IMR-90 (cell line): Measurements from ENCODE around the gene HDGFL1. TPM values are rescaled to one million over a fixed set of nuclear protein-coding genes. Genes with fewer than 3 reads are reported as not detected.

Experiments used
- ATAC-seq: fragments of 200-7000 bp; cut with Tn5 transposase; 2 replicates; pipeline ENCODE4 v1.9.1; 2020; ENCODE audit warnings: low read depth, mild to moderate bottlenecking, moderate library complexity
- BruUV-seq: library from RNA; stranded (reverse); fragments of 400-500 nt; replicated peaks from 2 replicates; lab custom pipeline; 2021; lab: Mats Ljungman, UMichigan
- CTCF ChIA-PET: fragments of 300-600 bp; formaldehyde crosslinking; extraction: SDS; loops from one replicate; lab custom pipeline; 2021; ENCODE audit warnings: antibody characterized with exemption; lab: Yijun Ruan, JAX
- POLR2A ChIA-PET: fragments of 300-600 bp; sonication (Branson Sonifier 250); formaldehyde crosslinking; loops from one replicate; lab custom pipeline; 2022; ENCODE audit warnings: antibody characterized with exemption; ENCODE audit not compliant: unreplicated experiment; lab: Charles Lee
- DNase-seq: peaks from one replicate; pipeline ENCODE4 v3.0.0; 2013
- H2AFZ ChIP-seq: replicated peaks from 2 replicates; pipeline ENCODE3; 2013; ENCODE audit warnings: low read length, mild to moderate bottlenecking; ENCODE audit not compliant: poor library complexity
- H2AK5ac ChIP-seq: 2 replicates; pipeline ENCODE4 v1.6.1; 2013; ENCODE audit warnings: low read depth, low read length, inconsistent platforms
- H2AK9ac ChIP-seq: replicated peaks from 2 replicates; pipeline ENCODE3; 2013; ENCODE audit warnings: mild to moderate bottlenecking, low read depth, low read length, moderate library complexity; ENCODE audit not compliant: poor library complexity
- H2BK120ac ChIP-seq: 2 replicates; pipeline ENCODE4 v1.6.1; 2013; ENCODE audit warnings: low read depth, low read length, inconsistent platforms
- H2BK15ac ChIP-seq: 3 replicates; pipeline ENCODE4 v1.6.1; 2013; ENCODE audit warnings: low read depth, low read length, inconsistent platforms
- H2BK20ac ChIP-seq: 2 replicates; pipeline ENCODE4 v1.6.1; 2013; ENCODE audit warnings: low read depth, mild to moderate bottlenecking, inconsistent platforms, low read length, moderate library complexity
- H2BK5ac ChIP-seq: 2 replicates; pipeline ENCODE4 v1.6.1; 2013; ENCODE audit warnings: mild to moderate bottlenecking, low read depth, low read length, inconsistent platforms; ENCODE audit not compliant: poor library complexity, severe bottlenecking
- H3K14ac ChIP-seq: replicated peaks from 2 replicates; pipeline ENCODE4 v1.6.1; 2013; ENCODE audit warnings: low read depth, low read length, inconsistent platforms
- H3K18ac ChIP-seq: 2 replicates; pipeline ENCODE4 v1.6.1; 2013; ENCODE audit warnings: low read depth, low read length, control low read depth
- H3K23ac ChIP-seq: 2 replicates; pipeline ENCODE4 v1.6.1; 2013; ENCODE audit warnings: low read depth, low read length, inconsistent platforms
- H3K27ac ChIP-seq: 2 replicates; pipeline ENCODE4 v1.5.1; 2013; ENCODE audit warnings: mild to moderate bottlenecking, control low read depth, low read length; ENCODE audit not compliant: insufficient read depth
- H3K27me3 ChIP-seq: 2 replicates; pipeline ENCODE4 v1.6.1; 2013; ENCODE audit warnings: low read length; ENCODE audit not compliant: control insufficient read depth, insufficient read depth
- H3K36me3 ChIP-seq: 2 replicates; pipeline ENCODE4 v1.6.1; 2013; ENCODE audit warnings: low read length, mixed read lengths; ENCODE audit not compliant: control insufficient read depth, insufficient read depth
- H3K4ac ChIP-seq: 2 replicates; pipeline ENCODE4 v1.6.1; 2013; ENCODE audit warnings: low read depth, low read length, inconsistent platforms
- H3K4me1 ChIP-seq: 2 replicates; pipeline ENCODE4 v1.6.1; 2013; ENCODE audit warnings: low read length, mixed read lengths; ENCODE audit not compliant: control insufficient read depth, insufficient read depth
- H3K4me2 ChIP-seq: 2 replicates; pipeline ENCODE4 v1.6.1; 2013; ENCODE audit warnings: low read depth, mild to moderate bottlenecking, control low read depth, low read length, moderate library complexity
- H3K4me3 ChIP-seq: 2 replicates; pipeline ENCODE4 v1.5.1; 2013; ENCODE audit warnings: low read depth, mild to moderate bottlenecking, control low read depth, low read length, moderate library complexity; ENCODE audit not compliant: insufficient read depth
- H3K56ac ChIP-seq: 2 replicates; pipeline ENCODE4 v1.6.1; 2013; ENCODE audit warnings: low read length, inconsistent platforms; ENCODE audit not compliant: insufficient read depth; ENCODE audit errors: extremely low read depth
- H3K79me1 ChIP-seq, 2 experiments: 2 replicates each; pipeline ENCODE4 v1.6.1; 2013; ENCODE audit warnings: low read length in 2 of 2, inconsistent platforms in 1 of 2, low read depth in 1 of 2
- H3K9ac ChIP-seq: 2 replicates; pipeline ENCODE4 v1.6.1; 2013; ENCODE audit warnings: low read depth, low read length, control low read depth
- H3K9me1 ChIP-seq: 2 replicates; pipeline ENCODE4 v1.6.1; 2013; ENCODE audit warnings: low read length, inconsistent platforms; ENCODE audit not compliant: insufficient read depth
- H3K9me3 ChIP-seq: 2 replicates; pipeline ENCODE4 v1.6.1; 2013; ENCODE audit warnings: low read length; ENCODE audit not compliant: control insufficient read depth, insufficient read depth
- H4K20me1 ChIP-seq: 2 replicates; pipeline ENCODE4 v1.6.1; 2013; ENCODE audit warnings: low read length, inconsistent platforms; ENCODE audit not compliant: insufficient read depth
- H4K5ac ChIP-seq: 2 replicates; pipeline ENCODE4 v1.6.1; 2013; ENCODE audit warnings: mild to moderate bottlenecking, low read depth, low read length, control low read depth
- H4K8ac ChIP-seq, 2 experiments: 2 replicates each; pipeline ENCODE4 v1.6.1; 2013; ENCODE audit warnings: low read depth in 2 of 2, low read length in 2 of 2, control low read depth in 1 of 2, inconsistent platforms in 1 of 2
- H4K91ac ChIP-seq: 2 replicates; pipeline ENCODE4 v1.6.1; 2013; ENCODE audit warnings: low read depth, low read length, inconsistent platforms; ENCODE audit not compliant: insufficient read depth
- CEBPB ChIP-seq: IDR thresholded peaks from 2 replicates; pipeline ENCODE4 v1.6.1; 2012; ENCODE audit warnings: low read depth, low read length, improper control_type of control experiment
- CHD1 ChIP-seq: IDR thresholded peaks from 2 replicates; pipeline ENCODE4 v1.6.1; 2012; ENCODE audit warnings: low read depth, low read length, improper control_type of control experiment
- FOS ChIP-seq: fragments of 150-350 bp; IDR thresholded peaks from 2 replicates; pipeline ENCODE4 v1.6.1; 2016; ENCODE audit warnings: low read depth, low read length
- MAFK ChIP-seq: IDR thresholded peaks from 2 replicates; pipeline ENCODE4 v1.6.1; 2012; ENCODE audit warnings: low read depth, low read length, improper control_type of control experiment
- MAZ ChIP-seq: IDR thresholded peaks from 2 replicates; pipeline ENCODE4 v1.6.1; 2012; ENCODE audit warnings: low read depth, mild to moderate bottlenecking, low read length, improper control_type of control experiment, moderate library complexity, borderline replicate concordance
- POLR2A ChIP-seq: IDR thresholded peaks from 2 replicates; pipeline ENCODE4 v1.6.1; 2012; ENCODE audit warnings: mild to moderate bottlenecking, low read depth, low read length
- RCOR1 ChIP-seq: IDR thresholded peaks from 2 replicates; pipeline ENCODE4 v1.6.1; 2012; ENCODE audit warnings: mild to moderate bottlenecking, low read length, improper control_type of control experiment; ENCODE audit not compliant: insufficient replicate concordance
- RFX5 ChIP-seq: IDR thresholded peaks from 2 replicates; pipeline ENCODE4 v1.8.0; 2012; ENCODE audit warnings: low read depth, mild to moderate bottlenecking, low read length, moderate library complexity
- WGBS, 2 experiments: methylation state at CpG; one replicate each; pipeline versions ENCODE4 v1.1.5 to v1.1.7; 2013; ENCODE audit warnings: missing lambda C conversion rate in 2 of 2; ENCODE audit not compliant: insufficient read length in 1 of 2; ENCODE audit errors: extremely low coverage in 2 of 2; 5-methylcytosine and 5-hydroxymethylcytosine counted together
- dilution Hi-C: fragments of 300-500 bp; cut with HindIII; formaldehyde crosslinking; loops from one replicate; pipeline ENCODE4 v1.14.3; 2018; ENCODE audit warnings: low sequenced_read_pairs; ENCODE audit not compliant: unreplicated experiment
- in situ Hi-C: fragments of 300-500 bp; cut with MboI; formaldehyde crosslinking; loops from 3 replicates; pipeline ENCODE4 v1.14.3; 2019; ENCODE audit warnings: low sequenced_read_pairs, inconsistent platforms, mixed read lengths
- intact Hi-C: fragments of 100-400 bp; cut with micrococcal nuclease; formaldehyde crosslinking; loops from 2 replicates; pipeline ENCODE4 v1.10.0; 2022
- polyA plus RNA-seq, 3 experiments: library from polyadenylated mRNA; depleted of rRNA; stranded (reverse); fragments of >200 nt; gene quantifications; 2 replicates each; pipeline ENCODE4 v1.2.3, GENCODE V29; 2012; ENCODE audit warnings: low replicate concordance in 1 of 3
- total RNA-seq: library from RNA; depleted of rRNA; stranded (reverse); fragments of >200 nt; gene quantifications from 2 replicates; pipeline ENCODE4 v1.2.3, GENCODE V29; 2012
- TF ChIP-seq, protein P1 (sequence below): fragments of 150-350 bp; IDR thresholded peaks from 2 replicates; pipeline ENCODE4 v1.6.1; 2017; ENCODE audit warnings: mild to moderate bottlenecking, antibody characterized with exemption, low read length, low read depth

The HDGFL1 gene
- total and polyA plus RNA-seq, 2 of the 4 experiments (the other 2 are of a cell fraction) = not detected

DNA sequence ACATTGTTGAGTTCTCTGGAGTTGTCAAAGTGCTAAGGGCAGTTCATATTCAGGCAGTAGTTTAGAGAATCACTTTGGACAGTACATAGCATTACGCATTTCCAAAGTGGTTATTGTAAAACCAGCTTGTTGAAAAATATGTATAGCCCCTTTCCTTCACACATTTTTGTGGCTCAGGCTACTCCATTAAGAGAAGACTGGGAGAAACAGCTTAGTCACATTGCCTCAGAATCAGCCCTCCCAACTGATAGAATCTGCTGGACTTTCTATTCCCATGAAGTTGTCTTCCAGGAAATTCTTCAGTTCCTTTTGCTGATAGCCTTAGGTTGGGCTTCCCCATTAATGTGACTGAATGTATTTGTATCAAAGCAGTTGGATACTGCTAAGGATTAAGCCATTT lies 39.5 kb upstream of the HDGFL1 start:
- no peaks in the 10 kb centered on the region for H3K79me1 ChIP-seq
- no peak overlapping the region for H3K4me3 ChIP-seq
- no peaks in the 10 kb centered on the region for H3K36me3 ChIP-seq
- no peak overlapping the region for H2BK20ac ChIP-seq
- peaks cover 2% of the 10 kb centered on the region; the same call in 1 of the 2 replicates for H3K4me1 ChIP-seq
- ChIA-PET CTCF (no interaction called here), POLR2A (no interaction called here)
- intact Hi-C loops (no loop called here), dilution Hi-C loops (no loop called here), in situ Hi-C loops (no loop called here)
- TF ChIP-seq FOS = no peak
- TF ChIP-seq MAFK = no peak
- no peak for TF ChIP-seq RFX5
- TF ChIP-seq CEBPB = no peak
- TF ChIP-seq POLR2A = no peak
- TF ChIP-seq, protein P1, sequence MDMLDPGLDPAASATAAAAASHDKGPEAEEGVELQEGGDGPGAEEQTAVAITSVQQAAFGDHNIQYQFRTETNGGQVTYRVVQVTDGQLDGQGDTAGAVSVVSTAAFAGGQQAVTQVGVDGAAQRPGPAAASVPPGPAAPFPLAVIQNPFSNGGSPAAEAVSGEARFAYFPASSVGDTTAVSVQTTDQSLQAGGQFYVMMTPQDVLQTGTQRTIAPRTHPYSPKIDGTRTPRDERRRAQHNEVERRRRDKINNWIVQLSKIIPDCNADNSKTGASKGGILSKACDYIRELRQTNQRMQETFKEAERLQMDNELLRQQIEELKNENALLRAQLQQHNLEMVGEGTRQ = no peak
- TF ChIP-seq CHD1 = no peak
- TF ChIP-seq MAZ = no peak
- TF ChIP-seq RCOR1 = no peak
- no peak overlapping the region for H2AK5ac ChIP-seq
- no peak overlapping the region for H4K91ac ChIP-seq
- DNase-seq (no peak), ATAC-seq (no peak)
- no TSS peak for BruUV-seq
- no peak overlapping the region for H2AK9ac ChIP-seq
- WGBS, 2 experiments = no CpG with 5 or more reads among the region's 1 CpG
- no peak overlapping the region for H2BK15ac ChIP-seq
- no peaks in the 10 kb centered on the region for H3K9me1 ChIP-seq
- no peak overlapping the region for H3K9ac ChIP-seq
- H4K20me1 ChIP-seq = no peaks in the 10 kb centered on the region
- no peak overlapping the region for H2BK5ac ChIP-seq
- H3K14ac ChIP-seq = no peak overlapping the region
- H3K4ac ChIP-seq = no peak overlapping the region
- H3K56ac ChIP-seq = no peak overlapping the region
- no peak overlapping the region for H3K27ac ChIP-seq
- no peak overlapping the region for H2BK120ac ChIP-seq
- no peaks in the 10 kb centered on the region for H3K27me3 ChIP-seq
- H4K5ac ChIP-seq = no peak overlapping the region
- no peak overlapping the region for H4K8ac ChIP-seq
- H3K23ac ChIP-seq = no peak overlapping the region
- no peak overlapping the region for H3K4me2 ChIP-seq
- no peaks in the 10 kb centered on the region for H3K9me3 ChIP-seq
- H2AFZ ChIP-seq = no peak overlapping the region
- no peak overlapping the region; the same call in 1 of the 2 replicates for H3K18ac ChIP-seq
